CD14-positive monocyte (primary cell): ENCODE results near the gene SAMD4B. TPM values are rescaled to one million over a fixed set of nuclear protein-coding genes. Genes with fewer than 3 reads are reported as not detected.
A peak's percentile ranks its signal among the peaks of the same experiment; 100 is the strongest.

Source experiments
- DNase-seq, 3 donors: peaks; one replicate each; pipeline ENCODE4 v3.0.0-alpha.2; 2011 to 2022
- H2AFZ ChIP-seq: 2 replicates; pipeline ENCODE4 v1.6.0; 2012; ENCODE audit warnings: mild to moderate bottlenecking, low read depth, low read length, inconsistent platforms; ENCODE audit not compliant: insufficient read depth, poor library complexity, severe bottlenecking
- H3K27ac ChIP-seq, 2 donors: 1 replicate in 1 of 2; 2 replicates in 1 of 2; pipeline ENCODE4 v1.5.1; 2012 to 2013; ENCODE audit warnings: low read length in 2 of 2, control low read depth in 1 of 2, inconsistent platforms in 1 of 2, low read depth in 1 of 2, mild to moderate bottlenecking in 1 of 2
- H3K27me3 ChIP-seq, 2 donors: one replicate each; pipeline versions ENCODE4 v1.6.0 to v1.6.1; 2011 to 2013; ENCODE audit warnings: low read length in 2 of 2; ENCODE audit not compliant: control insufficient read depth in 2 of 2, insufficient read depth in 2 of 2
- H3K36me3 ChIP-seq, 2 donors: replicated peaks in 1 of 2; 1 replicate in 1 of 2; 2 replicates in 1 of 2; pipeline versions ENCODE4 v1.5.1 to v1.6.1; 2012 to 2013; ENCODE audit warnings: low read length in 2 of 2, control low read depth in 1 of 2, inconsistent platforms in 1 of 2, mild to moderate bottlenecking in 1 of 2; ENCODE audit not compliant: insufficient read depth in 2 of 2, control insufficient read depth in 1 of 2
- H3K4me1 ChIP-seq, 2 donors: 1 replicate in 1 of 2; 2 replicates in 1 of 2; pipeline versions ENCODE4 v1.5.1 to v1.6.1; 2012 to 2013; ENCODE audit warnings: low read length in 2 of 2, control low read depth in 1 of 2, inconsistent platforms in 1 of 2, mild to moderate bottlenecking in 1 of 2, moderate library complexity in 1 of 2; ENCODE audit not compliant: insufficient read depth in 2 of 2, control insufficient read depth in 1 of 2
- H3K4me2 ChIP-seq: replicated peaks from 2 replicates; pipeline ENCODE3; 2012; ENCODE audit warnings: low read length, moderate library complexity, mild to moderate bottlenecking; ENCODE audit not compliant: poor library complexity, severe bottlenecking; ENCODE audit errors: extremely low read depth
- H3K4me3 ChIP-seq, 3 experiments: fragments of 200-600 bp in 1 of 3; sonication (generic) in 1 of 3; replicated peaks in 1 of 3; 1 replicate in 2 of 3; 2 replicates in 1 of 3; pipeline ENCODE4 v1.5.1; 2011 to 2013; ENCODE audit warnings: low read length in 3 of 3, mild to moderate bottlenecking in 3 of 3, control low read depth in 2 of 3, low read depth in 2 of 3, inconsistent platforms in 1 of 3, moderate library complexity in 1 of 3
- H3K79me2 ChIP-seq: 2 replicates; pipeline ENCODE4 v1.6.0; 2012; ENCODE audit warnings: mild to moderate bottlenecking, control low read depth, inconsistent platforms, low read length, moderate library complexity; ENCODE audit not compliant: insufficient read depth
- H3K9ac ChIP-seq: 2 replicates; pipeline ENCODE4 v1.6.0; 2017; ENCODE audit warnings: low read length, mild to moderate bottlenecking; ENCODE audit not compliant: insufficient read depth, poor library complexity, severe bottlenecking
- H3K9me3 ChIP-seq, 2 donors: replicated peaks in 1 of 2; 1 replicate in 1 of 2; 2 replicates in 1 of 2; pipeline versions ENCODE4 v1.5.1 to v1.6.1; 2012 to 2013; ENCODE audit warnings: low read length in 2 of 2, control low read depth in 1 of 2; ENCODE audit not compliant: control insufficient read depth in 1 of 2, insufficient read depth in 1 of 2
- H4K20me1 ChIP-seq: 2 replicates; pipeline ENCODE4 v1.6.0; 2012; ENCODE audit warnings: mild to moderate bottlenecking, low read length, control low read depth, moderate library complexity; ENCODE audit not compliant: insufficient read depth
- H3K27ac Mint-ChIP-seq, 7 donors: one replicate each; pipeline ENCODE4 v1.8.0; 2020; ENCODE audit warnings: mild to moderate bottlenecking in 7 of 7, mixed read lengths in 7 of 7, moderate library complexity in 6 of 7, inconsistent platforms in 2 of 7
- H3K27me3 Mint-ChIP-seq, 3 donors: one replicate each; pipeline ENCODE4 v1.8.0; 2021 to 2022; ENCODE audit warnings: low read depth in 3 of 3, mild to moderate bottlenecking in 3 of 3, mixed read lengths in 3 of 3, moderate library complexity in 3 of 3, inconsistent platforms in 1 of 3
- H3K36me3 Mint-ChIP-seq, 2 donors: one replicate each; pipeline ENCODE4 v1.8.0; 2020; ENCODE audit warnings: mixed read lengths in 2 of 2, inconsistent platforms in 1 of 2, mild to moderate bottlenecking in 1 of 2
- H3K4me1 Mint-ChIP-seq: one replicate; pipeline ENCODE4 v1.8.0; 2020; ENCODE audit warnings: mild to moderate bottlenecking, mixed read lengths
- H3K4me3 Mint-ChIP-seq, 2 donors: one replicate each; pipeline ENCODE4 v1.8.0; 2020; ENCODE audit warnings: mild to moderate bottlenecking in 2 of 2, mixed read lengths in 2 of 2, moderate library complexity in 1 of 2
- H3K9me3 Mint-ChIP-seq, 7 donors: one replicate each; pipeline ENCODE4 v1.8.0; 2020 to 2022; ENCODE audit warnings: mixed read lengths in 7 of 7, mild to moderate bottlenecking in 6 of 7, moderate library complexity in 6 of 7, inconsistent platforms in 2 of 7
- WGBS: methylation state at CpG from one replicate; pipeline ENCODE4 v1.1.5; 2013; ENCODE audit warnings: missing lambda C conversion rate; ENCODE audit not compliant: insufficient coverage; 5-methylcytosine and 5-hydroxymethylcytosine counted together
- intact Hi-C, 2 donors: fragments of 100-400 bp; cut with micrococcal nuclease; formaldehyde crosslinking; loops; one replicate each; pipeline versions ENCODE4 v1.15.0 to v1.15.1; 2023
- polyA plus RNA-seq, 3 donors: library from polyadenylated mRNA; depleted of rRNA in 1 of 3; unstranded in 2 of 3; stranded (reverse) in 1 of 3; fragments of 300-500 nt in 2 of 3; fragments of >200 nt in 1 of 3; fragmentation: Illumina TruSeq in 2 of 3; gene quantifications; 1 replicate in 2 of 3; 2 replicates in 1 of 3; pipeline ENCODE4 v1.2.3, GENCODE V29; 2012 to 2021
- TF ChIP-seq, protein P1 (sequence below): fragments of 200-600 bp; IDR thresholded peaks from one replicate; pipeline ENCODE4 v1.8.0; 2022; ENCODE audit warnings: antibody characterized with exemption, mild to moderate bottlenecking

SAMD4B gene
- polyA plus RNA-seq, 3 donors: 4.5 to 56.6 (median 5.6) TPM

DNA sequence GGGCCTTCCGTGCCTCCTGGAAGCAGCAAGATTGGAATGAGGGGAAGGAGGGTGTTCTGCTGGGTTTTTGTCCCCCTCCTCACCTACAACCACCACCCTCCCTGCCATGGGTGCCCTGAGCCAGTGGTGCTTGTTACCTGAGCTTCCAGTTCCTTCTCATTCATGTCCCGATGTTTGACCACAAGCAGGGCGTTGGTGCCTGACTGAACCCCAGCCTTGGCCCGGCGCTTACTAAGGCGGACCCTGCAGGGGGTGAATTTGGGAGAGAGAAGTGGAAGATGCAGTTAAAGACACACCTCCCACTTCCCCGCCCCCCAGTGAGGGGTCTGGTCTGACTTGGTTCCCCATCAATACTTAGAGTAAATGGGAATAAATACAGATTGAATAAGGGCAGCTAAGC is 44.3 kb downstream of the SAMD4B start:
- no peaks in the 10 kb centered on the region for H3K27me3 ChIP-seq
- peaks cover 11 to 12% of the 10 kb centered on the region in 2 donors for H3K4me1 ChIP-seq
- peaks cover 18% of the 10 kb centered on the region for H3K79me2 ChIP-seq
- Mint-ChIP-seq H3K27me3 (peaks cover 0 to 2% (median 0%) of the 10 kb centered on the region in 3 donors), H3K4me3 (no peak overlapping the region), H3K36me3 (peaks cover 67 to 72% of the 10 kb centered on the region in 2 donors), H3K27ac (peak overlapping the region in 4 of 7 donors; percentile 18 to 44 (median 28)), H3K9me3 (no peaks in the 10 kb centered on the region), H3K4me1 (peaks cover 13% of the 10 kb centered on the region)
- H3K4me3 ChIP-seq: no peak overlapping the region
- intact Hi-C loops: no loop called here
- WGBS: 67% methylated on average over 2 of the region's 7 CpGs
- no peaks in the 10 kb centered on the region for H3K9me3 ChIP-seq
- H3K4me2 ChIP-seq: no peak overlapping the region
- H3K9ac ChIP-seq: no peak overlapping the region
- DNase-seq: no peak
- peak overlapping the region in 1 of 2 donors; percentile 38 for H3K27ac ChIP-seq
- peaks cover 6% of the 10 kb centered on the region for H4K20me1 ChIP-seq
- TF ChIP-seq, protein P1, sequence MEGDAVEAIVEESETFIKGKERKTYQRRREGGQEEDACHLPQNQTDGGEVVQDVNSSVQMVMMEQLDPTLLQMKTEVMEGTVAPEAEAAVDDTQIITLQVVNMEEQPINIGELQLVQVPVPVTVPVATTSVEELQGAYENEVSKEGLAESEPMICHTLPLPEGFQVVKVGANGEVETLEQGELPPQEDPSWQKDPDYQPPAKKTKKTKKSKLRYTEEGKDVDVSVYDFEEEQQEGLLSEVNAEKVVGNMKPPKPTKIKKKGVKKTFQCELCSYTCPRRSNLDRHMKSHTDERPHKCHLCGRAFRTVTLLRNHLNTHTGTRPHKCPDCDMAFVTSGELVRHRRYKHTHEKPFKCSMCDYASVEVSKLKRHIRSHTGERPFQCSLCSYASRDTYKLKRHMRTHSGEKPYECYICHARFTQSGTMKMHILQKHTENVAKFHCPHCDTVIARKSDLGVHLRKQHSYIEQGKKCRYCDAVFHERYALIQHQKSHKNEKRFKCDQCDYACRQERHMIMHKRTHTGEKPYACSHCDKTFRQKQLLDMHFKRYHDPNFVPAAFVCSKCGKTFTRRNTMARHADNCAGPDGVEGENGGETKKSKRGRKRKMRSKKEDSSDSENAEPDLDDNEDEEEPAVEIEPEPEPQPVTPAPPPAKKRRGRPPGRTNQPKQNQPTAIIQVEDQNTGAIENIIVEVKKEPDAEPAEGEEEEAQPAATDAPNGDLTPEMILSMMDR: no peak
- no peak overlapping the region for H2AFZ ChIP-seq
- H3K36me3 ChIP-seq: peaks cover 64 to 82% of the 10 kb centered on the region in 2 donors

DNA sequence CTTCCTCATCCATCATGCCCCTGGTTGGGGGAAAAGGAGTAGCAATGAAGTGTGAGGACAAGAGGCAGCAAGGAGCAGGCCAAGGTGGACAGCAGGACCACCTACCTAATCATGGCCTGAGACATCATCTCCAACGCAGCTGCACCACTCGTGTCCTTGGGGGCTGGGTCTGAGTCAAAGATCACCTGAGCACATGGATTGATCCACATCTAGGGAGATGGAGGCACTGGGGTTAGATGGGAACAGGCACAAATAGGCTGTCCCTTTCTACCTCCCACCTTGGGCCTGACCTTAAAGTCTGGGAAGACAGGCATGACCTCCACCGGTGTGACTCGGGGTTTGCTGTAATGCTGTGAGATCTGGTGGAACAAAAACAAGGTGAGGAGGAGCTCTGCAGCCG is 46.4 kb downstream of the SAMD4B start:
- 100% methylated on average over 1 of the region's 5 CpGs for WGBS
- peaks cover 48 to 66% of the 10 kb centered on the region in 2 donors for H3K36me3 ChIP-seq
- H4K20me1 ChIP-seq: peaks cover 6% of the 10 kb centered on the region
- H3K36me3 Mint-ChIP-seq: peaks cover 51 to 66% of the 10 kb centered on the region in 2 donors
- intact Hi-C loops: no loop called here
- no peak overlapping the region for H3K4me3 ChIP-seq
- peak overlapping the region in 5 of 7 donors; percentile 1 to 97 (median 12) for H3K27ac Mint-ChIP-seq
- no peak for DNase-seq
- H3K27ac ChIP-seq: peak overlapping the region in 1 of 2 donors; percentile 91
- H3K9ac ChIP-seq: no peak overlapping the region
- H3K9me3 ChIP-seq: no peaks in the 10 kb centered on the region
- peaks cover 0 to 2% (median 0%) of the 10 kb centered on the region in 3 donors for H3K27me3 Mint-ChIP-seq
- peaks cover 37% of the 10 kb centered on the region for H3K79me2 ChIP-seq
- peaks cover 19% of the 10 kb centered on the region for H3K4me1 Mint-ChIP-seq
- no peak overlapping the region for H2AFZ ChIP-seq
- H3K9me3 Mint-ChIP-seq: no peaks in the 10 kb centered on the region
- H3K4me2 ChIP-seq: no peak overlapping the region
- no peaks in the 10 kb centered on the region for H3K27me3 ChIP-seq
- peaks cover 21 to 22% of the 10 kb centered on the region in 2 donors for H3K4me1 ChIP-seq
- TF ChIP-seq, protein P1: no peak
- no peak overlapping the region for H3K4me3 Mint-ChIP-seq
